Activated CD4-positive, alpha-beta T cell treated with anti-CD3 and anti-CD28 coated beads, Interleukin-2, amount 50 U/mL, for 24 hours (primary cell): Measurements from ENCODE around the gene NKAIN4.

Source experiments
- DNase-seq, 2 donors: peaks; one replicate each; pipeline ENCODE4 v3.0.0-alpha.2; 2020; ENCODE audit warnings: low read depth in 1 of 2, low spot score in 1 of 2

Gene NKAIN4

DNA sequence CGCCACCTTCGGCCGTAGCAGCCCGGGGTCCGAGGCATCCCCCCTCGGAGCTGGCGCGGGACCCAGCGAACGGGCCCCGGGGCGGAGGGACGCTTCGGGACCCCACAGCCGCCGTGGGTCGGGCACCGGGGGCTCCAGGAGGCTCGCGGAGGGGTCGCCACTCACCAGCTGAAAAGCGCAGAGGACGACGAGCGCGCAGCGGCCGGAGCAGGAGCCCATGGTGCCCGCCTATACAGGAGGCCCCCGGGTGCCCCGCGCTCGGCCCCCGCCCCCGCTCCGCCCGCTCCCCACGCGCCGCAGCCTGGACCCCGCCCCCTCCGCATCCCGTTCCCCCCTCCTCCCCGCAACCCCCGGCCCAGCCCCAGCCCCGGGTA is at the start of gene NKAIN4:
Gene NKAIN4, minus strand, starts transcription at position 232 of the 374 bp plus-strand sequence. Its CDS starts 13 bp downstream, at position 219.
- DNase-seq, result no peak

DNA sequence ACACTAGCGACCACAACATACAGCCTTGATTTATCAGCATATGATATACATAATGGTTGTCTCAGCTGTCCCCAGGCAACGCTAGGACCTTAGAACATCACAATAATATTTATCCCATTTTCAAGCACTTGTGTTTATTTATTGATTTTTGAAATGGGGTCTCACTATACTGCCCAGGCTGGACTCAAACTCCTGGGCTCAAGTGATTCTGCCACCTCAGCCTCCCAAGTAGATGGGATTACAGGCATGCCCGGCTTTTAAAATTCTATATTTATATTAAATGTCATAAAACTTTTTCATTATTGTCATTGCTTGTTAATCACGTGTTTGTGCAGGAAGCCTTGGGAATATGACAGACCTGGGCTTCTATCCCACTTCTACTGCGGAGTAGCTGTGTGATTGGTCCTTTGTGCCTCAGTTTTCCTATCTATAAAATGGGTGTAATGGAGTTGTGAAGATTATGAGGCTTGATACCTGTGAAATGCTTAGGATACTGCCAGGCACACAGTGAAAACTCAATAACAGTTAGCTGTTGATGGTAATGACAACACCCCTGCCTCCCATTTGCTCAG is 48.9 kb upstream of the NKAIN4 start:
- DNase-seq, result no peak

DNA sequence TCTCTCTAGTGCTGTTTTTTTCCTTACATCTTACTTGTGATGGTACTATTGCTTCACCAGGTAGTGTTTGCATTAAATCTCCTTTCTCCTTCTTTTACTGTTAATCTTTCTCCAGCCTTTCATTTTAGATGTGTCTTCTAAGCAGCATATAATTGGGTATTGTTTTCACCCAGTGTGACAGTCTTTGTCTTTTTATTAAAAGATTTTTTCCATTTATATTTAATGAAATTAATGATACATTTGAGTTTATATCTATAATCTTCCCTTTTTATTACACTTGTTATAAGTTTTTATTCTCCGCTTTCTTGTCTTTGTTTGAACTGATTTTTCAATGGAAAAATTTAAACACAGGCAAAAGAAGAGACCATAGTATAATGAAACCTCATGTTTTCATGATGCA is 47.4 kb upstream of the NKAIN4 start:
- DNase-seq, result no peak

DNA sequence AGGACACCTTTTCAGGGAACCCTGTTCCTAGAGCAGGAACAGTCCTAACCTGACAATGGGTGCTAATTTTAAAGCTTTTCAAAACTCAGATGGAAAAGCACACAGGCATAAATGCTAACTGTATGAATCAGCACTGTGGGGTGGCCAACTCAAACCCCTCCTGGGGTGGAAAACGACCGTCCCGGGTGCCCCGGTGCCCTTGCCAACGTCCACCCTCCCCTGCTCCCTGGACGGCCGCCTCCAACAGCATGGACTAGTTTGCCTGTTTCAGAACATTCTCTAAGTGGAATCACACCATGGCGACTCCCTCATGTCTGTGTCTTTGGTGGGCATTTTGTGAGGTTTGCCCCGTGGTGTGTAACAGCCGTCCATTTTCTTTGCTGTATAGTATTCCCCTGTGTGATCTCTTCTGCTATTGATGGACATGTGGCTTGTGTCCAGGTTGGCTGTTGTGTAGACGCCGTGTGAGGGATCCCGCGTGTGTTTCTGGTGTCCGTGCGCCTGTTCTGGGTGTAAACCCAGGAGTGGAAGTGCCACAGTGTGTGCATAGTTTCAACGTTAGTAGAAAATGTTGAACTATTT is 44.6 kb upstream of the NKAIN4 start:
- DNase-seq, result no peak

DNA sequence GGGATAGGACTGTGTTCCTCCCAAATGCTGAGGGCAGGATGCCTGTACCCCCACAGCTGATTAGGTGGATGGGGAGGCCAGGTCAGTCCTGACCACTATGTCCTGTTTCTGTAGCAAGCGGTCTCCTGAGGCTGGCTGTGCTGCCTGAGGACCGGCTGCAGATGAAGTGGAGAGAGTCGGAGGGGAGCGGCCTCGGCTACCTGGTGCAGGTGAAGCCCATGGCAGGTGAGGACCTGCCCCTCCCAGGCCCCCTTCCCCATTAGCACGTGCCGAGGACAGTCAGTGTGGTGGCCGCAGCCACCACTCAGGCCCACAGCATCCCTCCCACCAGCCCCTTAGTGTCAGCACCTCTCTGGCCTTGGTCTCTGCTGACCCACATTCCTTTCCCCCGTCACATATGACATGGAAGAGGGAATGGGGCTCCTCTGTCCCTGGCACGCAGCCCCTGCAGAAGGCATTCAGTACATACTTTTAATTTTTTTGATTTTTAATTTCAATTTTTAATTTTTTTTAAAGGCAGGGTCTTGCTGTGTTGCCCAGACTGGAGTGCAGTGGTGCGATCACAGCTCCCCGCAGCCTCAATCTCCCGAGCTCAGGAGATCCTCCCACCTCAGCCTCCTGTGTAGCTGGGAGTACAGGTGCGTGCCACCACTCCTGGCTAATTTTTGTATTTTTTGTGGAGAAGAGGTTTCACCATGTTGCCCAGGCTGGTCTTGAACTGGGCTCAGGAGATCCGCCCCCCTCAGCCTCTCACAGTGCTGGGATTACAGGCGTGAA is 43.7 kb upstream of the NKAIN4 start:
- no peak for DNase-seq

DNA sequence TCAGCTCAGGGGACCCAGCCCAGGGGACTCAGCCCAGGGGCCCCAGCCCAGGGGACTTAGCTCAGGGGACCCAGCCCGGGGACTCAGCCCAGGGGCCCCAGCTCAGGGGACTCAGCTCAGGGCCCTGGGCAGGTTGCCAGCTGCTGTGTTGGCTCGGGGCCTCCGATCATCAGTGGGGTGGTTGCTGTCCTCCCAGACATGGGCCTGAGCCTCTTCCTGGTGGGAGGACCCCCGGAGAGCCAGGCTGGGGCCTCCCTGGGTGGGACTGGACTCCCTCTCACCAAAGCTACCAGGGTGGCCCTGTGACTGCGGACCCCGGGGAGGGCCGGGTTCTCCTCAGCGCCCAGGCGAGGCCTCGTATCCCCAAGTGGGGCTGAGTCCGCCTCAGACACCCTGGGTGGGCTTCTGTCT is 43.1 kb upstream of the NKAIN4 start:
- no peak for DNase-seq

DNA sequence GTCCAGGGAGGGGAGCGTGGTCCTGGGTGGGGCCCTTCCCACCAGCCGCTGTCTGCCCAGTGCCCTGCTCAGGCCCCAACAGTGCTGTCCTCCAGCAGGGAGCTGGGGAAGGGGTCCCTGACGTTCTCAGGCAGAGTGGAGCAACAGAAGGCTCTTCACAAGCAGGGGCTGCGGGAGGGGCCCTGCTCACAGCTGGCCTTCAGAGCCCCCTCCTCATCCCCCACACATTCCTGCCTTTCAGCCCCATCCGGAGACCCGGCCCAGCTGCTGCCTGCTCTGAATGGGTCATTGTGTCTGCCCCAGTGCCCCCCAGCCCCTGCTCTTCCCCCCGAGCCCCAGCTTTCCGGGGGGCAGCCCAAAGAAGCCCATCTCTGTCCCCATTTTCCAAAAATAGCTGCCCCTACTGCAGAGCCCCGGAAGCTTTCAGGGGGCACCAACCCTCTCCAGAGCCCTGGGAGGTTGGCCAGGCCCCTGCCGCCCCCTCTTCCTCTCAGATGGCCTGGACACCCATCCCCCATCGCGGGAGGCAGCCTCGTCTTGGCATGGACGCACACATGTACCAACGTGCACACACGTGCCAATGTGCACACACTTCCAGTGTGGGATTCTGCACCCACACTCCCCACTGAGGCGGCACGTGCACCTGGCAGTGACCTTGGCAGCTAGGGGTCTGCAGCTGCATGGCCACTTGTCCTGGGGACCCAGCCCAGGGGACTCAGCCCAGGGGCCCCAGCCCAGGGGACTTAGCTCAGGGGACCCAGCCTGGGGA is 42.5 kb upstream of the NKAIN4 start:
- DNase-seq, result no peak

DNA sequence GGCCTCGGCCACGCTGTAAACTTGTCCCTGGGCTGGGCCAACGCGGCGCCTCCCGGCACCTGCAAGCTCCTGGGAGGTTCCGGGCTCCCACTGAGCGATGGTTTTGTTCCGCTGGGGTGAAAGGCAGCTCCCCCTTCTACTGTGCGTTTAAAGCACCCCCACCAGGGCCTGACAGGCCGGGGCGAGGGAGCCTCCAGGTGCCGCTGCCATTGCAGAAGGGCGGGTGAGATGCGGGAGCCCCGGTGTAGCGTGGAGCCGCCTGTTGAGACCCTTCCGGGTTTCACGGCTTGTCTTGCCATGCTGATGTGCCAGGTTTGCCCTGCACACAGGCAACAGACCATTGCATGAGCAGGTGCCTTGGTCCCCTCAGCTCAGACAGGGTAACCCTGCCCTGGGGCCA is 41.6 kb upstream of the NKAIN4 start:
- no peak for DNase-seq

DNA sequence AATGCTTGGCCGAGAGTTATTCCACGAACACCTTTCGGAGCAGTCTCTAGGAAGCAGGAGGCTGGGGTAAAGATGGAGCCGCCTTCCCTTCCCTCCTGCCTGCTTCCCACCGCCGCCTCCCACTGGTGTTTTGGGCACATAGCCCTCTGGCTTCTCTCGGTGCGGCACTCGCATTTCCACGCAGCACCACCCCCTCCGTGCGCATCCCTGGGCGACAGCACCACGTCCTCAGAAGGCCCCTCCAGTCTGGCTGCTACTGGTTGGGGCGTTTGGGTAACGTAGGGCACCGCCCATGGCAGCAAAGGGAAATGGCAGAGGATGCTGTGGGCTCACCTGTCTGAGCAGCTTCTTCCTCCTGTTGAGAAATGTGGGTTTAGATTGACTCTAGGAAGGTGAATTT is 41.2 kb upstream of the NKAIN4 start:
- DNase-seq, result no peak

DNA sequence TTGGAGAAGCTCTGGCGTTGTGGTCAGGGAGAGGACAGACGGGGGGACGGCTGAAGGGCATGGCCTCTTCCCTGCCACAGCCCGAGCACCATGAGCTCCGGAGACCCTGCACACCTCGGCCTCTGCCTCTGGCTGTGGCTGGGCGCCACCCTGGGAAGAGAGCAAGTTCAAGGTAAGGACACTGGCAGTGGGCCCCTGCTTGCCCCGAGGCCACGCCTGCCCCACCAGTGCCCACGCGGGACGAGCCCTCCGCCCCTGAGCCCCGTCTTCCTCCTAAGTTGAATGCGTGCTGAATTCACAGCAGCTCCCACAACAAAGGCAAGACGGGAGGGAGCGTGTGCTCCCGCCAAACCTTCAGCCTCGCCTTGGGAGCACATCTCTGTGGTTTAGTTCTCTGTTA is 40.8 kb upstream of the NKAIN4 start:
- no peak for DNase-seq

DNA sequence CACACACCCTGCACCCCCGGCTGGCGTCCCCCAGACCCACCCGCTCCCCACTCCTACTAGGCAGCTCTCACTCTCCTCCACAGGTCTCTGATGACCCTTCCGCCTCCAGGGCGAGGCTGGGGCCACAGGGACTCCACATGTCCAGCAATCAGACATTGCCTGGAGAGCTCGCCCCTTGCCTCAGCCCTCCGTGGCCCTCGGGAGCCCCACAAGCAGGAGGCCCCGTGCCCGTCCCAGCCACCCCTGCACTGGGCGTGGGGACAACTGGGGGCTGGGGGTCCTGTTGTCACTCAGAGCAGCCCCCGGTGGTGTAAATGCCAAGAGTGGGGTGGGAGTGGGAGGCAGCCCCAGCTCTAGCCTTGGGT is 40.3 kb upstream of the NKAIN4 start:
- DNase-seq, result no peak

DNA sequence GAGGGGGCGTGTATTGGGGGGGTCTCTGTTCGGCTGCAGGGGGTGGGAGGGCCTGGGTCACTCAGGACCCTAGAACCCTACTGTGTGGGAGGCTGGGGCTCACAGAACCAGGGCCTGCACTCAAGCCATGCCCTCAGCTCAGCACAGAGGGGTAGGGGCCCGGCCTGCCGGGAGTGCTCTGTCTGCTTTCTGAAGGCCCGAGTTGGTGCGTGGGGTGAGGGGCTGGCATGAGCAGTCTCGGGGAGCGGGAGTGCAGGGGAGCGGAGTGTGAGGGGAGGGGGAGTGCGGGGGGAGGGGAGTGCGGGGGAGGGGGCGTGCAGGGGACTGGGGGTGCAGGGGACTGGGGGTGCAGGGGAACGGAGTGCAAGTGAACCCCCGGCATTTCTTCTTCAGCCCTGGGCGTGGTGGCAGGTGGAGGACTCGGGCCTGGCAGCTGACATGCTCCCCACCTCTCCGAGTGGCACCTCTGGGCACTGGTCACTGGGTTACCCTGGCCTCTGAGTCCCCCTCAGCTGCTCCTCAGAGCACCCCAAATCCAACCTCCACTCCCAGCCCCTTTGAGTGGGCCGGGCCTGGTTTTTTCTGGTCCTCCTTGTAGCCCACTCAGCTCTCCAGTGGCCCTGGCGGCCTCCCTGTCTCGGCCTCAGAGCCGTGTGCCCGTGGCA is 39.7 kb upstream of the NKAIN4 start:
- no peak for DNase-seq

DNA sequence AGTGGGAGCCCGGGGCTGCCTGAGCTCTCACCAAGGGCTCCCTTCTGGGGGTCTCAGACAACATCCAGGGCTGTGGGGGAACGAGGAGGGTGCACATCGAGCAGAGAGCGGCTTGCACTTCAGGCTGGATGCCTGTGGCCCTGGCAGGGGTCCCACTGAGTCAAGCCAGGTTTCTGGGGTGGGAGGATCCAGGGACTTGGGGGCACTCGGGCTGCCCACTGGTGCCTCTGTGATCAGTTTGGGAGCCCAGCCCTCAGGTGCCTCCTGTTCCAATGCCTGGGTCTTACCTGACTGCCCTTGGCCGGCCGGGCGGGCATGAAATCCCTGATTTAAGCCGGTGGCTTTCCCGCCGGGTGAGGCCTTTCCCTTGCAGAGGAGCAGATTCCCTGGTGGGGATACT is 39.2 kb upstream of the NKAIN4 start:
- DNase-seq, result no peak

DNA sequence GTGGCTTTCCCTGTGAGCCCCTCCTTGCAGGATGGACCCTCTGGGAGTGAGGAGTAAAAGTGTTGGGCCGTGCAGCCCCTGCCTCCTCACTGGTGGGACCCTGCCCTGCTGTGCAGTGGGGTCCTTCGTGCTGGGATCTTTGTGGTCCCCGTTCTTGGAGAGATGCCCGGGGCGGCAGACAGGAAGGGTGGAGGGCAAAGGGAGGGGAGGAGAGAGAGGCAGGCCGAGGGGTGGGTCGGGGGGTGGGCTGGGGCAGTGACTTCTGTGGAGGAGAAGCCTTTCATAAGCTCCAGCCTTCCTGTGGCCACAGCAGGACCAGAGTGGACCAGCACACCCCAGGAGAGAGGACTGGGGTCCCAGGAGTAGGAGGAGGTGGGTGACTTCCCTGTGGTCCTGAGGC is 38.6 kb upstream of the NKAIN4 start, which contains the start of gene COL20A1:
Gene COL20A1, plus strand, starts transcription at position 283 of the 400 bp plus-strand sequence. CDS start 1,922 bp downstream, outside the sequence.
- no peak for DNase-seq

DNA sequence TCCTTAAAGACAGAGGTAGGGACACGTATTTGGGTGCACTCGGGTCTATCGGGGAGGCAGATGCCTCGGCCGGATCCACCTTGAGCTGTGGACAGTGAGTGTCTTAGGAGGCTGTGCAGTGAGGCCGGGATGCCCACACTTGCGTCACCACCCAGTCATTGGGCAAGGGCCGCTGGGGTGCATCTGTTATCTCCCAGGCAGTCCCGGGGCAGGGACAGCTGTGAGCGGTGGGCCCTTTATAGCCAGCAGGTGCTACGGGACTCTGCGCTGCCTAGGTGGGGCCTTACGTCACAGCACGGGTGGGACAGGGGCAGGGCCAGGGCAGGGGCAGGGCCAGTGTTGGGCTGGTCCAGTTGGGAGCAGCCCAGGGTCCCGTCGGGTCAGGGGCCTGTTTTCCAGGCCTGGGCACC is 38.0 kb upstream of the NKAIN4 start:
- no peak for DNase-seq

DNA sequence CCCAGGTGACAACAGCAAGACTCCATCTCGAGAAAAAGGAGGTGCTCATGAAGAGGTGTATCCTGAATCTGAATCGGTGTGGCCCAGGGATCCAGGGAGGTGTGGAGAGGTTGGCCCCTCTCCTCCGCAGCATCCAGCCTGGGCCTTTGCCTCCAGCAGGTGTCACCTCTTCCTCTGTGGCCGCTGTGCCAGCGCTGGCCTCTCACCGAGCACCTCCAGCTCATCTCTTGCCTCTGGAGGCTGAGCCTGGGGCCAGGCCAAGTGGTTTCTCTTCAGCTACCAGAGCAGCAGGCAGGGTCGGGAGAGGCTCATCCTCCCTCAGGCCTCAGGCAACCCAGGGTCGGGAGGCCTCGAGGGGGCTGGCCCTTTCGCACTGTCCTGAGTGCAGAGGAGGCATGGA is 37.5 kb upstream of the NKAIN4 start:
- DNase-seq, result no peak

DNA sequence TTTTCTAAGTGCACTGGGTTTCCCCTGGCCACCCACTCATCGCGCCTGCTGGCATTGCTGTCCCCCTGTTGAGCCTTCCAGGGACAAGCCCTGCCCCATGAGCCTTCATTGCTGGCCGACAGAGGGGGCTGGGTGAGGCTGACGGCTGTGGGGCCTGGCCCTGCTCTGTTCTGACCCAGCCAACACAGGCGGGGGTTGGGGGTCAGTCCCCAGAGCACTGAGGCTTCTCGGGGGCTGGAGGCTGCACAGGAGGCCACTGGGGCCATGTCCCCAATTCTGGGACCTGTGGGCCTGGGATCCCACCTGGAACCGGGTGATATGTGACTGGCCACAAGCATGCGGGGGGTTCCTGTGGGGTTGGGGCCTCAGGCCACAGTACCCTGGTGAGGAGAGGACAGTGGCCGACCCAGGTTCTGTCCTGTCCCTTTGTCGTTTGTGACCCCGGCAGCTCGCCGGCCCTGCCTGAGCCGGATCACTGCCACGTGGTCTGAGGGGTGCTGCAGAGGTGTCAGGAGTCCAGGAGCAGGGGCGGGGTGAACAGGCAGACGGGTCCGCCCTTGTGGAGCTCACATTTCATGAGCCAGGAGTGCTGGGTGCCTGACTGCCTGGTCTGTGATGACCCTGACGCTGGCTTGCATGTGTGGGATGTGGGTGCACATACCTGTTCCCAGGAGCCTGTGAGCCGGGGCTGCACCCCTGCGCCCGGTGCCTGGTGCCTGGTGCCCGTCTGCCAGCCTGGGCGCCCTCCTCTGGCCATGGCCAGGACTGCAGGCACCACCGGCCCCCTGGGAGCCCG is 36.6 kb upstream of the NKAIN4 start:
- DNase-seq, result peak; percentile 40 to 51

DNA sequence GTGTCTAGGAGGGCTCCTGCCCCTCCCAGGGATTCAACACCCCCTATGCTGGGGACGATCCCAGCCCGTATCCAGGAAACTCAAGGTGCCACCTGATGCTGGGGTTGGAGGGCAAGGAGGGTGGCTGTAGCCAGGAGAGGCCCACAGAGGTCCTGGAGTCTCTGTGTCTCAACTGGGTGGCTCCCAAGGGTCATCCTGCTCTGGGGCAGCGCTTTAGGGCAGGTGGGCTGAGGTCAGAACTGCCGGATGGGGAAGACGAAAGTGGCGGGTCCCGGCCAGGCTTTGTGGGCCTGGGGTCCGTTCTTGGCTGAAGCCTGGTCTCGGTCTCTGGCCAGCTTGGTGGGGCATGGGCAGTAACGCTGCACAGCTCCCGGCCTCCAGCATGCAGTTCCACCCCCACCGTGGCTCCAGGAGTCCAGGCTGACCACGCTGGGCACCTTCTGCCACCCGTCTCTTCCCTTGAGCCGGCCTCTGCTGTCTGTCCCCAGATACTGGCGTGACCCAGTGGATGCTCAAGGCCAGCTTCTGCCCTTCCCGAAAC is 35.9 kb upstream of the NKAIN4 start:
- no peak for DNase-seq

DNA sequence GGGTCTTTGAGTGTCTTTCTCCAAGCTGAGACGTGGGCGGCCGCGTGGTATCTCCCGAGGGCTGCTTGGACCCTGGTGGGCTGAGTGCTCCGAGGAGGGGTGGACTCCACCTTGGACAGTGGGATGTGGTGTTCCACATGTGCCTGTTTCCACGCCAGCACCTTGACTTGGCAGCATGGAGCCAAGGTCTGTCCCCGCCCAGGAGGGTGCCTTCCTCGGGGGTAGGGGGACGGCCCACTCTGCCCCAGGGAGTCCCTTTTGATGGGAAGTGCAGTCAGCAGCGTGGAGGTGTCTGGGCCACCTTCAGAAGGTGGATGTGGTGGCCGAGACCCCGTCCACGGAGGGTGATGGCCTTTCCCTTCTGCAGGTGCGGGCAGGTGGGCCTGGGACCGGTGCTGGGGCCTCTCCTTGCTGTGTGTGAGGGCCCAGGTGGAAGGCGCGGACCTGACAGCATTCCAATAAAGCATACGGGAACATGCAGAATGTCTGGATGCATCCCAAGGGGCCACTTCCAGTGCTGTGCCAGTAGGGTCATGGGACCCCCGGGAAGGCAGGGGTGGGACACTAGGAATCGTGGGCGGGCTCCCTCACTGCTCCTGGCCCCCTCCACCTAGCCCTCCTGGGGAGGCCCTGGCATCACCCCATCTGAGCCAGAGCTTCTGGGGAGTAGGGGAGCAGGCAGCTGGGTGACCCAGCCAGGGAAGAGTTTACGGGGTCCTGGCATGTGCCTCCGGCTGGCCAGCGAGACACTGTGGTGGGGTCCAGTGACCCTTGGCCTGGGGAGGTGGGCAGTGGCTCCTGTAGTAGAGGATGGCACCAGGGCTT is 35.3 kb upstream of the NKAIN4 start:
- no peak for DNase-seq
